HFFc6 (cell line): ENCODE measurements around the gene ISYNA1. TPM values are rescaled to one million over a fixed set of nuclear protein-coding genes. Genes with fewer than 3 reads are reported as not detected.

Source experiments
- DNase-seq: peaks from one replicate; pipeline ENCODE4 v3.0.0-alpha.2; 2018
- H3K27ac Mint-ChIP-seq: 2 replicates; pipeline ENCODE4 v1.8.0; 2020; ENCODE audit warnings: mild to moderate bottlenecking, mixed read lengths
- H3K27me3 Mint-ChIP-seq: 2 replicates; pipeline ENCODE4 v1.8.0; 2021; ENCODE audit warnings: mild to moderate bottlenecking, moderate library complexity, mixed read lengths; ENCODE audit not compliant: insufficient read depth
- H3K36me3 Mint-ChIP-seq: 2 replicates; pipeline ENCODE4 v1.8.0; 2021; ENCODE audit warnings: low read depth, mixed read lengths
- H3K4me1 Mint-ChIP-seq: 2 replicates; pipeline ENCODE4 v1.8.0; 2020; ENCODE audit warnings: low read depth, mixed read lengths
- H3K4me3 Mint-ChIP-seq: 2 replicates; pipeline ENCODE4 v1.8.0; 2020; ENCODE audit warnings: mild to moderate bottlenecking, moderate library complexity, mixed read lengths
- H3K9me3 Mint-ChIP-seq: 2 replicates; pipeline ENCODE4 v1.8.0; 2020; ENCODE audit warnings: mild to moderate bottlenecking, mixed read lengths
- CTCF ChIP-seq: fragments of 200-600 bp; sonication (generic); IDR thresholded peaks from 2 replicates; pipeline ENCODE4 v1.5.0; 2021; ENCODE audit warnings: antibody characterized with exemption, mild to moderate bottlenecking
- total RNA-seq, 6 experiments: library from RNA; stranded (reverse); fragmentation: NEBNext Ultra II Directional; extraction: Animal tissue kit (Norgen Biotek cat#: 25700); gene quantifications; 2 replicates in 1 of 6; 3 replicates in 5 of 6; pipeline ENCODE4 v1.2.3, GENCODE V29; 2021

Gene ISYNA1
- total RNA-seq, 6 experiments from 2014 or later = 2.3 to 3.7 (median 3.2) TPM

DNA sequence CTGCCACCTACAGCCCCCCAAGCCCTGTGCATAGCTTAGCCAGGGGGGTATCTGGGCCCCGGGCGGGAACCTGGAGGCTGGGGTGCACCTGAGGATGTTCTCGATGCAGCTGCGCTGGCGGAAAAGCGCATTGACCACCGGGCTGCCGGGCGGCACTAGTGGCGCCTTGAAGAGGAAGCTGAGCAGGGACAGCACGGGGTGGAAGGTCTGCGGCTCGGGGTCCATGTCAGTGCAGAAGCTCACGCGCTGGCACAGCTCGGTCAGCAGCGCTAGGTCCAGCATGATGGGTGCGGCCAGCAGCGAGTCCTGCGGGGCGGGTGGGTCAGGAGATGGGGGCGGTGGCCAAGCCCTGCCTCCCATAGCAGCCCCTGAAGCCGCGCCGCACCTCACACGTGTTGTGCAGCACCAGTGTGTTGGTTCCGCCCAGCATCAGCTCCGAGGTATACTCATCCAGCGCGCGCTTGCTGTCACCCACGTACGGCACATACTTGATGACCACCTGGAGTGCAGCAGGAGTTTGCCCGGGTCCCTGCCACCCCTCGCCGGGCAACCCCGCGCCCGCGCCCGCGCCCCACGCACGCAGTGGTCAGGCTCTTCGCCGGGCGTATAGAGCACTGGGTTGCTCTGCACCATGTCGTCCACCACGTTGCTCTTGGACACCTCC lies 2.6 kb downstream of the ISYNA1 start:
- H3K27me3 Mint-ChIP-seq = peaks cover 21% of the 10 kb centered on the region
- no peak for TF ChIP-seq CTCF
- H3K4me3 Mint-ChIP-seq = 0 out of 2 replicates have a peak overlapping the region, but pooled peaks have one; percentile 57
- H3K9me3 Mint-ChIP-seq = peaks cover 8% of the 10 kb centered on the region
- peaks cover 14% of the 10 kb centered on the region for H3K36me3 Mint-ChIP-seq
- no peak for DNase-seq
- H3K4me1 Mint-ChIP-seq = peaks cover 19% of the 10 kb centered on the region
- no peak overlapping the region for H3K27ac Mint-ChIP-seq

DNA sequence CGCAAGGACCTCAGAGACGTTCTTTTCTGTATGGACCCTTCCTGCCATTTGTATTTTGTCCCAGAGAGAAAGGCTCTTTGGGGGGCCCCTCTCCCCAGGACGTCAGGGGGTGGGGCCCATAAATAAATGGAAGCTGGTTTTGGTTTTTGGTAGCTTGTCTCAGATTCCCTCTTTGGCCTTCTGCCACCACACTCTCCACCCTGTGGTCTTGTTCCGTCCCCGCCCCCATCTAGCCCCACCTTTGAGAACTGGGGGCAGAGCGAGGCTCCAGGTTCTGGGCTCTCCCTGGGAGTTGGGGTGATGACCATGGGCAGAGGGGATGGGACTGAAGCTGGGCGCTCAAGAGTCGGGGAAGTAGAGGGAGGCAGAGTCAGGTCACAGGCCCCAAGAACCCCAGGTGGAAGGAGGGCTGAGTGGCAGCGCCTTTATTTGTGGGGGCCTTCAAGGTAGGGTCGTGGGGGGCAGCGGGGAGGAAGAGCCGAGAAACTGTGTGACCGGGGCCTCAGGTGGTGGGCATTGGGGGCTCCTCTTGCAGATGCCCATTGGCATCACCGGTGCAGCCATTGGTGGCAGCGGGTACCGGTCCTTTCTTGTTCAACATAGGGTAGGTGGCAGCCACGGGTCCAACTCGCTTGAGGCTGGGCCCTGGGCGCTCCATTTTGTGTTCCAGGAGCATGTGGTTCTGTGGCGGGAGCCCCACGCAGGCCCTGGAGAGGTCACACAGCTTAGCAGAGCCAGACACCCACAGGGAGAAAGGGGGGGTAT lies 3.3 kb downstream of the ISYNA1 start:
- Mint-ChIP-seq H3K36me3 (peaks cover 14% of the 10 kb centered on the region), H3K27ac (no peak overlapping the region), H3K4me1 (peaks cover 16% of the 10 kb centered on the region), H3K27me3 (peaks cover 21% of the 10 kb centered on the region), H3K9me3 (peaks cover 8% of the 10 kb centered on the region), H3K4me3 (peak overlapping the region; percentile 57)
- no peak for DNase-seq
- no peak for TF ChIP-seq CTCF

DNA sequence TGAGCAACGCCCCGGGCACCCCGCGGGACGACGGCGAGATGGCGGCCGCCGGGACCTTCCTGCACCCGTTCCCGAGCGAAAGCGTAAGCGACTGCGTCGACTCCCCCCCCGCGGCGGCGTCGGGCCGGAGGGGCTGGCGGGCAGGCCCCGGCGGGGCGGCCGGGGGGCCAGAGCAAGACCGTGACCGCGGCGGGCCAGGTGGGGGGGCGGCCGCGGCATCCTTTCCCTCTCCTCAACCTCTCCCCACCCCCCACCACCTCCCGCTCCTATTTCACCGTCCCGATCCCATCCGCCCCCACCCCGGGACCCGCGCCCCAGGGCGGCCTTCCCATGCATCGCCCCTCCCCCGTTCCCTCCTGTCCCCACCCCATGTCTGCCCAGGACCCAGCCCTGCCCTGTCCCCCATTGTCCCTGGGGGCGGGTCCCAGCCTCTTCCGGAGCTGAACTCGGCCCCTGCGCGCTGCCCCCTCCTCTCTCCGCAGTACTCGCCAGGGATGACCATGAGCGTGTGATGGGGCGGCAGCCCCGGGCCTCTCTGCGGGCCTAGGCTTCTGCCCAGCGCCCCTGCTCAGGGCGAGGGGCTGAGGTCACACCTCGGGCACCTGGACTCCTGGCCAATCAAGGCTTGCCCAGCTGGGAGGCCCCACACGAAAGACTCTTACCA lies 4.1 kb downstream of the ISYNA1 start:
- H3K4me3 Mint-ChIP-seq = peak overlapping the region; percentile 57
- H3K27ac Mint-ChIP-seq = no peak overlapping the region
- peaks cover 8% of the 10 kb centered on the region for H3K9me3 Mint-ChIP-seq
- TF ChIP-seq CTCF = no peak
- H3K36me3 Mint-ChIP-seq = peaks cover 14% of the 10 kb centered on the region
- H3K4me1 Mint-ChIP-seq = peaks cover 9% of the 10 kb centered on the region
- DNase-seq = no peak
- peaks cover 21% of the 10 kb centered on the region for H3K27me3 Mint-ChIP-seq

DNA sequence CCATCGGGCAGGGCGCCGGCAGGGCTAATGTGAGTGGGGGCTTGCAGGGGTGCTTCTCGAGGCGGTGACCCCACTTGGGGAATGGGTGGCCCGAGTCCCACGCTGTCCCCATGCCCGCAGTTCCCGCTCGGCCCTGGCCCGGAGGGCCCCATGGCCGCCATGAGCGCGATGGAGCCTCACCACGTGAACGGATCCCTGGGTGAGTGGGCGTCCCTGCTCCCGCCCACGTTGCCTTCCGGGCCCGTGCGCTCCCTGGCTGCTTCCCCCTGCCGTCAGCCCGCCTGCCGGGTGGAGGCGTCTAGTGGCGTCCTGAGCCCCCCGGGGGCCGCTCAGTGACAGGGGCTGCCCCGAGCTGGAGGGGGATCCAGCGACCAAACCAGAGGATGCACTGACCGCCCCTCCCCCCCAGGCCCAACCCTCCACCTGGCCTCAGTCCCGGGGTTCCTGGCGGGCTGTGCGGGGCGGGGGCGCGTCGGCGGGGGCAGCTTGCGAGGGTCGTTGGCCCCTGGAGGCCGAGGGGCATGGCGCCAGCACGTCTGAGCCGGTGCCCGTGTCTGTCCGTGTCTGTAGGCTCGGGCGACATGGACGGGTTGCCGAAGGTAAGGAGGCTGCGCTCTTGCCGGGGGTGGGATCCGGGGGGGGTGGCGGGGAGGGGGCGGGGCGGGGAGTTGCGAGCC lies 4.8 kb downstream of the ISYNA1 start:
- H3K36me3 Mint-ChIP-seq = peaks cover 14% of the 10 kb centered on the region
- H3K27me3 Mint-ChIP-seq = peaks cover 20% of the 10 kb centered on the region
- no peak overlapping the region for H3K4me3 Mint-ChIP-seq
- no peak overlapping the region for H3K27ac Mint-ChIP-seq
- H3K9me3 Mint-ChIP-seq = peaks cover 8% of the 10 kb centered on the region
- H3K4me1 Mint-ChIP-seq = peaks cover 5% of the 10 kb centered on the region; the same call in 1 of the 2 replicates
- no peak for DNase-seq
- no peak for TF ChIP-seq CTCF

- H3K36me3 Mint-ChIP-seq = peaks cover 14% of the 10 kb centered on the region
- H3K27me3 Mint-ChIP-seq = peaks cover 19% of the 10 kb centered on the region
- H3K4me3 Mint-ChIP-seq = no peak overlapping the region
- TF ChIP-seq CTCF = no peak
- H3K4me1 Mint-ChIP-seq = peaks cover 5% of the 10 kb centered on the region; the same call in 1 of the 2 replicates
- DNase-seq = no peak
- peaks cover 8% of the 10 kb centered on the region for H3K9me3 Mint-ChIP-seq
- H3K27ac Mint-ChIP-seq = peak overlapping the region; percentile 31; the same call in 1 of the 2 replicates
Observed at GRCh38 chr19:18432275-18433014, 5.5 kb downstream of the ISYNA1 start.
